GM18508 (cell line): ENCODE results near the gene LOXL3.

Experiments used
- ATAC-seq: cut with Tn5 transposase; IDR thresholded peaks from one replicate; pipeline ENCODE4 v1.9.1; 2021; ENCODE audit warnings: moderate number of reproducible peaks; ENCODE audit not compliant: insufficient read depth, unreplicated experiment

The LOXL3 gene

GRCh38 chr2:74530239-74531187, 23.2 kb downstream of the LOXL3 start:
- no peak for ATAC-seq

GRCh38 chr2:74529357-74530238, 24.1 kb downstream of the LOXL3 start, which contains the start of the genes AUP1 and HTRA2:
Gene AUP1 (minus strand): TSS chr2:74529706. CDS start chr2:74529629, 77 bp downstream.
Gene HTRA2 (plus strand): TSS chr2:74529933. CDS start chr2:74530007, 74 bp downstream.
- peak; percentile 61 for ATAC-seq

- ATAC-seq = peak; percentile 1
Observed at GRCh38 chr2:74528600-74529356, 25.0 kb downstream of the LOXL3 start.

- ATAC-seq = no peak
Observed at GRCh38 chr2:74527741-74528140, 26.0 kb downstream of the LOXL3 start.

- ATAC-seq = no peak
Observed at GRCh38 chr2:74526649-74527230, 27.0 kb downstream of the LOXL3 start.

GRCh38 chr2:74525717-74526648, 27.8 kb downstream of the LOXL3 start, which contains the start of gene DQX1:
Gene DQX1 (minus strand): TSS chr2:74526231. CDS start chr2:74525729, 502 bp downstream.
- ATAC-seq = no peak

- ATAC-seq = no peak
Observed at GRCh38 chr2:74524955-74525716, 28.6 kb downstream of the LOXL3 start.

GRCh38 chr2:74524005-74524404, 29.7 kb downstream of the LOXL3 start:
- no peak for ATAC-seq

- ATAC-seq = no peak
Observed at GRCh38 chr2:74522516-74522915, 31.2 kb downstream of the LOXL3 start.

GRCh38 chr2:74516650-74517049, 37.1 kb downstream of the LOXL3 start:
- ATAC-seq = no peak

GRCh38 chr2:74515981-74516633, 37.6 kb downstream of the LOXL3 start:
- ATAC-seq = no peak

GRCh38 chr2:74515271-74515980, 38.3 kb downstream of the LOXL3 start:
- no peak for ATAC-seq

- ATAC-seq = no peak
Observed at GRCh38 chr2:74514368-74515270, 39.1 kb downstream of the LOXL3 start, which contains the start of gene TLX2. Gene TLX2 (plus strand): TSS chr2:74514450. CDS start chr2:74514807, 357 bp downstream.

GRCh38 chr2:74513605-74514367, 40.0 kb downstream of the LOXL3 start:
- no peak for ATAC-seq
